RWPE2 (cell line): ENCODE results near the gene RPL7L1.

Source experiments
- ATAC-seq: fragments of 200-7000 bp; cut with Tn5 transposase; 3 replicates; pipeline ENCODE4 v1.9.1; 2021; ENCODE audit warnings: low read depth
- DNase-seq: peaks from one replicate; pipeline ENCODE4 v3.0.0-alpha.2; 2020; ENCODE audit warnings: low spot score
- H3K27ac ChIP-seq: fragments of 450-650 bp; 2 replicates; pipeline ENCODE4 v1.5.1; 2017; ENCODE audit warnings: mild to moderate bottlenecking; ENCODE audit not compliant: poor library complexity, severe bottlenecking
- H3K27me3 ChIP-seq: fragments of 250-450 bp; sonication (Bioruptor Pico); 2 replicates; pipeline ENCODE4 v1.5.1; 2021; ENCODE audit warnings: mild to moderate bottlenecking, moderate library complexity; ENCODE audit not compliant: insufficient read depth, poor library complexity, severe bottlenecking
- H3K36me3 ChIP-seq: fragments of 250-450 bp; sonication (Bioruptor Pico); 2 replicates; pipeline ENCODE4 v1.5.1; 2020; ENCODE audit warnings: low read depth, mild to moderate bottlenecking, moderate library complexity
- H3K4me1 ChIP-seq: fragments of 250-450 bp; sonication (Bioruptor Pico); 2 replicates; pipeline ENCODE4 v1.5.1; 2021; ENCODE audit warnings: mild to moderate bottlenecking, moderate library complexity; ENCODE audit not compliant: insufficient read depth, poor library complexity, severe bottlenecking
- H3K4me3 ChIP-seq: fragments of 250-450 bp; sonication (Bioruptor Pico); 2 replicates; pipeline ENCODE4 v1.5.1; 2021; ENCODE audit warnings: mild to moderate bottlenecking, moderate library complexity; ENCODE audit not compliant: severe bottlenecking
- H3K9me3 ChIP-seq: fragments of 250-450 bp; sonication (Bioruptor Pico); 2 replicates; pipeline ENCODE4 v1.5.1; 2021; ENCODE audit warnings: mild to moderate bottlenecking, moderate library complexity; ENCODE audit not compliant: severe bottlenecking
- TF ChIP-seq, protein P1 (sequence below): fragments of 450-650 bp; IDR thresholded peaks from one replicate; pipeline ENCODE4 v1.5.1; 2017; ENCODE audit warnings: mild to moderate bottlenecking, moderate library complexity; ENCODE audit not compliant: poor library complexity, severe bottlenecking

Gene RPL7L1

DNA sequence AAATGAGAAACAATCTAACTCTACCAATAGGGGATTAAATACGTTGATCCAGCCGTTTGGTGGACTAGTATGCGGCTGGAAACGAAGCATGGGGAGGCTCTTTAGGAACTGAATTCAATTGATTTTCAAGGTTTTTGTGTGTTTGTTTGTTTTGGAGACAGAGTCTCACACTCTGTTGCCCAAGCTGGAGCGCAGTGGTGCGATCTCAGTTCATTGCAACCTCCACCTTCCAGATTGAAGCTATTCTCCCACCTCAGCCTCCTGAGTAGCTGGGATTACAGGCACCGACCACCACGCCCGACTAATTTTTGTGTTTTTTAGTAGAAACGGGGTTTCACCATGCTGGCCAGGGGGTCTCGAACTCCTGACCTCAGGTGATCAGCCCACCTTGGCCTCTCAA lies 57.0 kb downstream of the RPL7L1 start:
- TF ChIP-seq, protein P1, sequence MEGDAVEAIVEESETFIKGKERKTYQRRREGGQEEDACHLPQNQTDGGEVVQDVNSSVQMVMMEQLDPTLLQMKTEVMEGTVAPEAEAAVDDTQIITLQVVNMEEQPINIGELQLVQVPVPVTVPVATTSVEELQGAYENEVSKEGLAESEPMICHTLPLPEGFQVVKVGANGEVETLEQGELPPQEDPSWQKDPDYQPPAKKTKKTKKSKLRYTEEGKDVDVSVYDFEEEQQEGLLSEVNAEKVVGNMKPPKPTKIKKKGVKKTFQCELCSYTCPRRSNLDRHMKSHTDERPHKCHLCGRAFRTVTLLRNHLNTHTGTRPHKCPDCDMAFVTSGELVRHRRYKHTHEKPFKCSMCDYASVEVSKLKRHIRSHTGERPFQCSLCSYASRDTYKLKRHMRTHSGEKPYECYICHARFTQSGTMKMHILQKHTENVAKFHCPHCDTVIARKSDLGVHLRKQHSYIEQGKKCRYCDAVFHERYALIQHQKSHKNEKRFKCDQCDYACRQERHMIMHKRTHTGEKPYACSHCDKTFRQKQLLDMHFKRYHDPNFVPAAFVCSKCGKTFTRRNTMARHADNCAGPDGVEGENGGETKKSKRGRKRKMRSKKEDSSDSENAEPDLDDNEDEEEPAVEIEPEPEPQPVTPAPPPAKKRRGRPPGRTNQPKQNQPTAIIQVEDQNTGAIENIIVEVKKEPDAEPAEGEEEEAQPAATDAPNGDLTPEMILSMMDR: no peak
- Histone ChIP-seq H3K4me1 (peaks cover 6% of the 10 kb centered on the region), H3K27ac (no peak overlapping the region), H3K36me3 (peaks cover 36% of the 10 kb centered on the region), H3K27me3 (no peaks in the 10 kb centered on the region), H3K4me3 (no peak overlapping the region), H3K9me3 (no peaks in the 10 kb centered on the region)
- no peak for ATAC-seq
- no peak for DNase-seq

DNA sequence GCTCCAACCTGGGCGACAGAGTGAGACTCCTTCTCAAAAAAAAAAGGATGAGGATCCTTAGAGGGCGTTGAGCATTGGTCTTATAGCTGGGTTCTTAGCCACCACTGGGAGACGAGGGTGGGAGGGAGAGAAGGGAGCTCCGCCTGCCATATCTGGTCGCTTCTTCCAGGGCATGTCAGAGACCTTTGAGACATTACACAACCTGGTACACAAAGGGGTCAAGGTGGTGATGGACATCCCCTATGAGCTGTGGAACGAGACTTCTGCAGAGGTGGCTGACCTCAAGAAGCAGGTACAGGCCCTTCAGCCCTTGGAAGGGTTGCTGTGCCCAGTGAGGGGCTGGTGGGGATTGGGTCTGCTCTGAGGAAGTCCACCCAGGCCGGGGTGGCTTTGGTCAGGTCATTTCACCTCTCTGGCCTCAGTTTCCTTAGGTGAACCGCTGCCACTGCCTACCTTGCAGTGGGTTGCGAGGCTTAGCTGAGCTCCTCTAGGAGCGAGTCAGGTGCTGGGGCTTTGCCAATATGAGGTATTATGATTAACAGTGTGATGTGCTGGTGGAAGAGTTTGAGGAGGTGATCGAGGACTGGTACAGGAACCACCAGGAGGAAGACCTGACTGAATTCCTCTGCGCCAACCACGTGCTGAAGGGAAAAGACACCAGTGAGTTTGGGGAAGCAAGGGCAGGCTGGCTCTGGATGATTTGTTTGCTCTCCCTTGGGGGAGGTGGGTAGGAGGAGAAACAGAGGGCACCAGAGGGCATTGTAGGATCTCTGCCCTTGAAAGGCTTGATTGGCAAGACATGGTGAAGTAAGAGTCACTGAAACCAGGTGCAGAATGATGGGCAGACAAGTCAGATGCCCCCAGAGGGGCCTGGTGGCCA lies 58.4 kb downstream of the RPL7L1 start:
- ATAC-seq: peak; percentile 49; the same call in 1 of the 3 replicates

DNA sequence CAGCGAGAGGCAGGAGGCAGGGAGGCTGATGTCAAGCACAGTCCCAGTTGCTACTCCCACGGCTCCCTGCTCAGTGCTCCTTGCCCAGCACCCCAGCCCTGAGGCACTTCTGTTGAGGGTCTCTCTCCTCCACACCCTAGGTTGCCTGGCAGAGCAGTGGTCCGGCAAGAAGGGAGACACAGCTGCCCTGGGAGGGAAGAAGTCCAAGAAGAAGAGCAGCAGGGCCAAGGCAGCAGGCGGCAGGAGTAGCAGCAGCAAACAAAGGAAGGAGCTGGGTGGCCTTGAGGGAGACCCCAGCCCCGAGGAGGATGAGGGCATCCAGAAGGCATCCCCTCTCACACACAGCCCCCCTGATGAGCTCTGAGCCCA lies 59.0 kb downstream of the RPL7L1 start:
- peaks cover 34% of the 10 kb centered on the region for H3K36me3 ChIP-seq

More for the DNA sequence above, 58.4 kb downstream of the RPL7L1 start:
- H3K27me3 ChIP-seq: no peaks in the 10 kb centered on the region
- no peak overlapping the region for H3K27ac ChIP-seq
- TF ChIP-seq, protein P1: no peak
- peaks cover 6% of the 10 kb centered on the region for H3K4me1 ChIP-seq
- H3K4me3 ChIP-seq: no peak overlapping the region
- no peak for DNase-seq
- H3K9me3 ChIP-seq: no peaks in the 10 kb centered on the region
- peaks cover 34% of the 10 kb centered on the region for H3K36me3 ChIP-seq

DNA sequence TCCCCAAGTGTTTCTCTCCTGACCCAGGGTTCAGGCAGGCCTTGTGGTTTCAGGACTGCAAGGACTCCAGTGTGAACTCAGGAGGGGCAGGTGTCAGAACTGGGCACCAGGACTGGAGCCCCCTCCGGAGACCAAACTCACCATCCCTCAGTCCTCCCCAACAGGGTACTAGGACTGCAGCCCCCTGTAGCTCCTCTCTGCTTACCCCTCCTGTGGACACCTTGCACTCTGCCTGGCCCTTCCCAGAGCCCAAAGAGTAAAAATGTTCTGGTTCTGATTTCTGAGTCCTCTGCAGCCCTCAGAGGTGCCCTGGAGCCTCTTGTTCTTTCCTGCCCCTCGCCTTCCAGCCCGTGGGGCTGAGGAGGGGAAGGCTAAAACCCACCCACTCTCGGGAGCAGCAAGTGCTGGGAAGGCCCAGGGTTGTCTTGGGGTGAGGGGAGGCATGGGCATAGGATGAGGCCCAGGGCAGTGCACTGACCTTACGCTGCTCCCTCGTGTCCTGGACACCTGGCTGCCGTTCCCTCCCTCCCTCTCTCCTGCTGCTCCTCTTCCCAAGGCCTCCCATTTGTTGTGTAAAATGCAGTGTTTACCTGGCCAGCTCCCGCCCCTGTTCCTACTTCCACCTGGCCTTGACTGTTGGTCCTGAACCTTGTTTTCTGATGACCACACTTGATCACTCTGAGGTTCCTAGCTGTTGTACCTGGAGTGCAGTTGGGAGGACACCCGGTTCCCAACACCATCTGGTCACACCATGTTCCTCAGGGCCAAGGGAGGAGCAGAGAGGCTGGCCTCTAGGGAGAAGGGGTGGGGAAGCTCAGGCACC lies 59.8 kb downstream of the RPL7L1 start:
- Histone ChIP-seq H3K36me3 (peaks cover 30% of the 10 kb centered on the region), H3K4me3 (no peak overlapping the region), H3K27me3 (no peaks in the 10 kb centered on the region), H3K27ac (no peak overlapping the region), H3K9me3 (no peaks in the 10 kb centered on the region), H3K4me1 (no peaks in the 10 kb centered on the region)
- DNase-seq (no peak), ATAC-seq (no peak)
- TF ChIP-seq, protein P1: no peak

More for the DNA sequence above, 59.0 kb downstream of the RPL7L1 start:
- Histone ChIP-seq H3K4me3 (no peak overlapping the region), H3K27me3 (no peaks in the 10 kb centered on the region), H3K27ac (no peak overlapping the region), H3K4me1 (peaks cover 2% of the 10 kb centered on the region), H3K9me3 (no peaks in the 10 kb centered on the region)
- TF ChIP-seq, protein P1: no peak
- no peak for ATAC-seq
- no peak for DNase-seq
